Mesodermal cell (in vitro differentiated cells): ENCODE results near the gene ISM1. TPM values are rescaled to one million over a fixed set of nuclear protein-coding genes. Genes with fewer than 3 reads are reported as not detected.

ENCODE experiments used
- H3K27ac ChIP-seq: 2 replicates; pipeline ENCODE4 v1.7.0; 2013; ENCODE audit warnings: mild to moderate bottlenecking, low read depth, low read length, moderate library complexity; ENCODE audit not compliant: severe bottlenecking
- H3K36me3 ChIP-seq: 2 replicates; pipeline ENCODE4 v1.7.1; 2013; ENCODE audit warnings: mild to moderate bottlenecking, low read length, moderate library complexity; ENCODE audit not compliant: control insufficient read depth, insufficient read depth
- H3K4me1 ChIP-seq: one replicate; pipeline ENCODE4 v1.7.1; 2013; ENCODE audit warnings: mild to moderate bottlenecking, low read length; ENCODE audit not compliant: insufficient read depth, control insufficient read depth, poor library complexity, severe bottlenecking
- H3K4me3 ChIP-seq: 2 replicates; pipeline ENCODE4 v1.7.0; 2013; ENCODE audit warnings: low read length, control low read depth, mild to moderate bottlenecking; ENCODE audit not compliant: insufficient read depth, poor library complexity, severe bottlenecking; ENCODE audit errors: extremely low read depth
- H3K9me3 ChIP-seq: 2 replicates; pipeline ENCODE4 v1.7.1; 2013; ENCODE audit warnings: mild to moderate bottlenecking, low read length, moderate library complexity; ENCODE audit not compliant: control insufficient read depth
- WGBS, 2 experiments: methylation state at CpG; one replicate each; pipeline ENCODE4 v1.1.5; 2013; ENCODE audit warnings: missing lambda C conversion rate in 2 of 2; ENCODE audit not compliant: insufficient coverage in 2 of 2; 5-methylcytosine and 5-hydroxymethylcytosine counted together
- polyA plus RNA-seq, 2 experiments: library from polyadenylated mRNA; stranded (reverse); fragments of 50-300 nt; gene quantifications; one replicate each; pipeline ENCODE4 v1.2.3, GENCODE V29; 2013

The ISM1 gene
- 30.0 TPM for polyA plus RNA-seq (2013, experiment 1 of 2)
- 27.0 TPM for polyA plus RNA-seq (2013, experiment 2 of 2)

- WGBS, 2 experiments: 0 to 1% methylated on average over 14 to 18 of the region's 39 CpGs
- Histone ChIP-seq H3K9me3 (no peaks in the 10 kb centered on the region), H3K36me3 (no peaks in the 10 kb centered on the region), H3K4me1 (peaks cover 5% of the 10 kb centered on the region), H3K4me3 (peak within 1 kb of the TSS; percentile 59), H3K27ac (no peak within 1 kb of the TSS)
Measured at GRCh38 chr20:13220904-13221297, at the start of gene ISM1. Gene ISM1, plus strand, starts transcription at chr20:13221274. Its CDS starts 503 bp downstream, at chr20:13221777.

- Histone ChIP-seq H3K4me1 (no peaks in the 10 kb centered on the region), H3K36me3 (no peaks in the 10 kb centered on the region), H3K27ac (no peak overlapping the region), H3K4me3 (no peak overlapping the region), H3K9me3 (peaks cover 8% of the 10 kb centered on the region)
- 83 to 100% methylated on average over 1 of the region's 2 CpGs for whole genome bisulfite sequencing, 2 experiments
Measured at GRCh38 chr20:13173201-13173600, 47.9 kb upstream of the ISM1 start.

GRCh38 chr20:13174402-13174801, 46.7 kb upstream of the ISM1 start:
- 92 to 93% methylated on average over 4 to 5 of the region's 9 CpGs for WGBS, 2 experiments
- Histone ChIP-seq H3K27ac (no peak overlapping the region), H3K4me3 (no peak overlapping the region), H3K9me3 (peaks cover 4% of the 10 kb centered on the region), H3K4me1 (no peaks in the 10 kb centered on the region), H3K36me3 (no peaks in the 10 kb centered on the region)

GRCh38 chr20:13180986-13181889, 39.8 kb upstream of the ISM1 start:
- Histone ChIP-seq H3K4me3 (no peak overlapping the region), H3K4me1 (peaks cover 4% of the 10 kb centered on the region), H3K9me3 (peaks cover 3% of the 10 kb centered on the region), H3K27ac (no peak overlapping the region), H3K36me3 (no peaks in the 10 kb centered on the region)
- WGBS, 2 experiments: 90 to 93% methylated on average over 4 of the region's 7 CpGs

GRCh38 chr20:13183005-13183404, 38.1 kb upstream of the ISM1 start:
- no peak overlapping the region for H3K4me3 ChIP-seq
- no CpG with 5 or more reads among the region's 1 CpG for WGBS, 2 experiments
- no peaks in the 10 kb centered on the region for H3K36me3 ChIP-seq
- H3K4me1 ChIP-seq: peaks cover 4% of the 10 kb centered on the region
- H3K9me3 ChIP-seq: no peaks in the 10 kb centered on the region
- H3K27ac ChIP-seq: no peak overlapping the region

- no peak overlapping the region for H3K27ac ChIP-seq
- H3K4me3 ChIP-seq: no peak overlapping the region
Measured at GRCh38 chr20:13186043-13186774, 34.9 kb upstream of the ISM1 start.

GRCh38 chr20:13187899-13188298, 33.2 kb upstream of the ISM1 start:
- Histone ChIP-seq H3K9me3 (no peaks in the 10 kb centered on the region), H3K4me3 (no peak overlapping the region), H3K27ac (no peak overlapping the region), H3K4me1 (peaks cover 2% of the 10 kb centered on the region), H3K36me3 (no peaks in the 10 kb centered on the region)
- WGBS, 2 experiments: 40% methylated on average over 1 of the region's 2 CpGs; no CpG with 5 or more reads in 1 of the 2 experiments

More at GRCh38 chr20:13186043-13186774, 34.9 kb upstream of the ISM1 start:
- peaks cover 4% of the 10 kb centered on the region for H3K4me1 ChIP-seq
- no peaks in the 10 kb centered on the region for H3K36me3 ChIP-seq
- no peaks in the 10 kb centered on the region for H3K9me3 ChIP-seq
- WGBS, 2 experiments: 42% methylated on average over 2 of the region's 3 CpGs; no CpG with 5 or more reads in 1 of the 2 experiments

- WGBS, 2 experiments: 86 to 100% methylated on average over 1 of the region's 2 CpGs
Measured at GRCh38 chr20:13199279-13199678, 21.8 kb upstream of the ISM1 start.

GRCh38 chr20:13200767-13201500, 20.1 kb upstream of the ISM1 start:
- Histone ChIP-seq H3K36me3 (no peaks in the 10 kb centered on the region), H3K4me3 (no peak overlapping the region), H3K4me1 (no peaks in the 10 kb centered on the region), H3K27ac (no peak overlapping the region), H3K9me3 (no peaks in the 10 kb centered on the region)
- 45% methylated on average over 4 of the region's 5 CpGs for WGBS, 2 experiments

More at GRCh38 chr20:13199279-13199678, 21.8 kb upstream of the ISM1 start:
- no peaks in the 10 kb centered on the region for H3K9me3 ChIP-seq
- no peaks in the 10 kb centered on the region for H3K4me1 ChIP-seq
- no peak overlapping the region for H3K4me3 ChIP-seq
- H3K36me3 ChIP-seq: no peaks in the 10 kb centered on the region
- no peak overlapping the region for H3K27ac ChIP-seq

GRCh38 chr20:13202565-13202964, 18.5 kb upstream of the ISM1 start:
- Histone ChIP-seq H3K36me3 (no peaks in the 10 kb centered on the region), H3K9me3 (no peaks in the 10 kb centered on the region), H3K4me3 (no peak overlapping the region), H3K27ac (no peak overlapping the region), H3K4me1 (no peaks in the 10 kb centered on the region)
- WGBS, 2 experiments: 86 to 93% methylated on average over 4 to 5 of the region's 6 CpGs
